ES-I3 (cell line): ENCODE results near the gene SIX1.

Source experiments
- H3K36me3 ChIP-seq: 2 replicates; pipeline ENCODE4 v1.6.1; 2013; ENCODE audit warnings: mild to moderate bottlenecking, low read length, control low read depth, moderate library complexity; ENCODE audit not compliant: insufficient read depth
- H3K4me1 ChIP-seq: 2 replicates; pipeline ENCODE4 v1.6.1; 2013; ENCODE audit warnings: mild to moderate bottlenecking, control low read depth, low read length; ENCODE audit not compliant: insufficient read depth
- H3K9ac ChIP-seq: 2 replicates; pipeline ENCODE4 v1.6.1; 2013; ENCODE audit warnings: low read depth, mild to moderate bottlenecking, low read length, moderate library complexity
- H3K9me3 ChIP-seq: 2 replicates; pipeline ENCODE4 v1.6.1; 2013; ENCODE audit warnings: mild to moderate bottlenecking, low read length, moderate library complexity; ENCODE audit not compliant: control insufficient read depth, insufficient read depth

Gene SIX1

GRCh38 chr14:60650373-60650961, 1.2 kb upstream of the SIX1 start:
- Histone ChIP-seq H3K36me3 (no peaks in the 10 kb centered on the region), H3K4me1 (peaks cover 4% of the 10 kb centered on the region), H3K9me3 (no peaks in the 10 kb centered on the region), H3K9ac (no peak overlapping the region; the same call in 1 of the 2 replicates)

GRCh38 chr14:60649875-60650372, 647 bp upstream of the SIX1 start:
- H3K36me3 ChIP-seq, result no peaks in the 10 kb centered on the region
- peaks cover 4% of the 10 kb centered on the region for H3K4me1 ChIP-seq
- peak overlapping the region; percentile 48; the same call in 1 of the 2 replicates for H3K9ac ChIP-seq
- no peaks in the 10 kb centered on the region for H3K9me3 ChIP-seq

- Histone ChIP-seq H3K9me3 (no peaks in the 10 kb centered on the region), H3K9ac (peak overlapping the region; percentile 48; the same call in 1 of the 2 replicates), H3K4me1 (peaks cover 4% of the 10 kb centered on the region), H3K36me3 (no peaks in the 10 kb centered on the region)
Observed at GRCh38 chr14:60648249-60648933, 886 bp downstream of the SIX1 start.

- Histone ChIP-seq H3K9me3 (no peaks in the 10 kb centered on the region), H3K9ac (peak overlapping the region; percentile 25; the same call in 1 of the 2 replicates), H3K4me1 (peaks cover 4% of the 10 kb centered on the region), H3K36me3 (no peaks in the 10 kb centered on the region)
Observed at GRCh38 chr14:60647837-60648248, 1.4 kb downstream of the SIX1 start.

- peak overlapping the region; percentile 4; the same call in 1 of the 2 replicates for H3K9ac ChIP-seq
- no peaks in the 10 kb centered on the region for H3K36me3 ChIP-seq
- H3K4me1 ChIP-seq, result peaks cover 4% of the 10 kb centered on the region
- no peaks in the 10 kb centered on the region for H3K9me3 ChIP-seq
Observed at GRCh38 chr14:60647081-60647836, 2.0 kb downstream of the SIX1 start.

- no peaks in the 10 kb centered on the region for H3K36me3 ChIP-seq
- no peaks in the 10 kb centered on the region for H3K9me3 ChIP-seq
Observed at GRCh38 chr14:60646226-60646818, 3.0 kb downstream of the SIX1 start.

GRCh38 chr14:60645126-60645741, 4.0 kb downstream of the SIX1 start:
- no peak overlapping the region for H3K9ac ChIP-seq
- peaks cover 4% of the 10 kb centered on the region for H3K4me1 ChIP-seq
- H3K36me3 ChIP-seq, result no peaks in the 10 kb centered on the region
- no peaks in the 10 kb centered on the region for H3K9me3 ChIP-seq

More at GRCh38 chr14:60646226-60646818, 3.0 kb downstream of the SIX1 start:
- no peak overlapping the region for H3K9ac ChIP-seq
- H3K4me1 ChIP-seq, result peaks cover 4% of the 10 kb centered on the region

- Histone ChIP-seq H3K9me3 (no peaks in the 10 kb centered on the region), H3K4me1 (peaks cover 4% of the 10 kb centered on the region), H3K36me3 (no peaks in the 10 kb centered on the region), H3K9ac (no peak overlapping the region)
Observed at GRCh38 chr14:60644666-60645065, 4.6 kb downstream of the SIX1 start.

GRCh38 chr14:60643463-60644314, 5.6 kb downstream of the SIX1 start:
- no peaks in the 10 kb centered on the region for H3K9me3 ChIP-seq
- peaks cover 4% of the 10 kb centered on the region for H3K4me1 ChIP-seq
- H3K36me3 ChIP-seq, result no peaks in the 10 kb centered on the region
- no peak overlapping the region for H3K9ac ChIP-seq

- Histone ChIP-seq H3K4me1 (peaks cover 7% of the 10 kb centered on the region), H3K9me3 (no peaks in the 10 kb centered on the region), H3K36me3 (no peaks in the 10 kb centered on the region), H3K9ac (peak overlapping the region; percentile 35; the same call in 1 of the 2 replicates)
Observed at GRCh38 chr14:60643141-60643462, 6.2 kb downstream of the SIX1 start.

GRCh38 chr14:60642270-60643140, 6.8 kb downstream of the SIX1 start:
- H3K4me1 ChIP-seq, result peaks cover 8% of the 10 kb centered on the region
- H3K9me3 ChIP-seq, result no peaks in the 10 kb centered on the region
- peak overlapping the region; percentile 35; the same call in 1 of the 2 replicates for H3K9ac ChIP-seq
- H3K36me3 ChIP-seq, result no peaks in the 10 kb centered on the region

GRCh38 chr14:60641742-60642269, 7.5 kb downstream of the SIX1 start:
- peak overlapping the region; percentile 35; the same call in 1 of the 2 replicates for H3K9ac ChIP-seq
- peaks cover 6% of the 10 kb centered on the region for H3K4me1 ChIP-seq
- H3K9me3 ChIP-seq, result no peaks in the 10 kb centered on the region
- H3K36me3 ChIP-seq, result no peaks in the 10 kb centered on the region
